Measurements from ENCODE around the gene ZFHX3. TPM values are rescaled to one million over a fixed set of nuclear protein-coding genes. Genes with fewer than 3 reads are reported as not detected.

ZFHX3 gene
- total and polyA plus RNA-seq, 2 donors (not counting 1 experiment from before 2014, with no cell fraction given): 0.54 to 6.6 TPM

- Histone ChIP-seq H3K36me3 (replicated peaks in 1 of 2; ENCODE audit: control extremely low read depth in 1 of 2, control insufficient read depth in 1 of 2, extremely low read depth in 1 of 2, insufficient read depth in 2 of 2, low read length in 1 of 2) (no peaks in the 10 kb centered on the region), H3K9me3 (ENCODE audit: control extremely low read depth in 1 of 3, control insufficient read depth in 2 of 3, insufficient read depth in 1 of 3, low read length in 2 of 3) (no peaks in the 10 kb centered on the region), H3K79me2 (ENCODE audit: control insufficient read depth, insufficient read depth, low read length) (no peaks in the 10 kb centered on the region), H2AFZ (ENCODE audit: insufficient read depth, low read depth, low read length, poor library complexity, severe bottlenecking) (no peak overlapping the region), H3K27ac (ENCODE audit: low read length in 2 of 2) (no peak overlapping the region), H3K27me3 (replicated peaks in 1 of 4; ENCODE audit: control extremely low read depth in 1 of 4, control insufficient read depth in 3 of 4, insufficient read depth in 4 of 4, low read length in 3 of 4) (no peaks in the 10 kb centered on the region), H3K4me1 (ENCODE audit: control insufficient read depth in 2 of 2, insufficient read depth in 2 of 2, low read length in 2 of 2) (peaks cover 10% of the 10 kb centered on the region in 2 donors), H4K20me1 (ENCODE audit: control insufficient read depth, insufficient read depth, low read length, poor library complexity, severe bottlenecking) (no peaks in the 10 kb centered on the region), H3K4me2 (replicated peaks; ENCODE audit: low read depth, low read length, poor library complexity, severe bottlenecking) (no peak overlapping the region), H3K4me3 (ENCODE audit: control extremely low read depth in 1 of 5, extremely low read depth in 1 of 5, insufficient read depth in 1 of 5, low read depth in 2 of 5, low read length in 4 of 5) (no peak overlapping the region), H3K9ac (ENCODE audit: low read length) (no peak overlapping the region)
- Mint-ChIP-seq H3K9me3 (ENCODE audit: insufficient read depth) (no peaks in the 10 kb centered on the region), H3K4me1 (peaks cover 14% of the 10 kb centered on the region), H3K4me3 (no peak overlapping the region), H3K27me3 (no peaks in the 10 kb centered on the region), H3K27ac (no peak overlapping the region)
- WGBS (ENCODE audit: insufficient coverage): 93% methylated on average over 11 of the region's 14 CpGs
- ChIA-PET POLR2A (no interaction called here), CTCF (interaction anchor here (2.4 kb wide), 1 partner anchor 25 kb away, joined by 11 read pairs; no protein-coding TSS in a partner anchor)
- ATAC-seq (ENCODE audit: low read depth) (no peak), DNase-seq (no peak)
- intact Hi-C loops (cut with micrococcal nuclease): no loop called here
- TF ChIP-seq EZH2 (IDR thresholded peaks at IDR 0.05; ENCODE audit: borderline replicate concordance, insufficient read depth, low read depth, low read length, poor library complexity, severe bottlenecking) (no peak), CTCF (IDR thresholded peaks at IDR 0.05) (no peak)
These were observed 189.9 kb downstream of the ZFHX3 start for GRCh38 chr16:72857834-72858664.

DNA sequence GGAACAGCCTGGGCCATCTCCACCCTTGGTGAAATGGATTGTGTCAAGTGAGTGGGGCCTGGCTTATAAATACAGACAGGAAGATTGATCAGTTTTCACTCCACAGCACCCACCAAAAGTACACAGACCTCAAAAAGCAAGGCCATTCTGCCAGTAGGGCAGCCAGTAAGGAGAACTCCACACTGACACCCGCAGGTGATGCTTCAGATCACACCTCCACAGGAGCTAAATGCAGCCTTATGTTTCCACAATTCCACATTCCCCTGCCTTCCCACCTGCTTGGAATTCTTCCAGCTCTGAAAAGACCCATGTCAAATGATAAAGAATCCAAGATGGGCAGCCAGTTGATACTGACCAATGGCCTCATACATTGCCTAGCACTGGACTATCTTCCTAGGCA lies 191.1 kb downstream of the ZFHX3 start:
- 71% methylated on average over 1 of the region's 1 CpG for WGBS (ENCODE audit: insufficient coverage)
- peaks cover 10% of the 10 kb centered on the region in 2 donors for H3K4me1 ChIP-seq (ENCODE audit: control insufficient read depth in 2 of 2, insufficient read depth in 2 of 2, low read length in 2 of 2)
- Mint-ChIP-seq H3K9me3 (ENCODE audit: insufficient read depth) (no peaks in the 10 kb centered on the region), H3K27me3 (no peaks in the 10 kb centered on the region), H3K4me3 (no peak overlapping the region), H3K27ac (no peak overlapping the region), H3K4me1 (peaks cover 14% of the 10 kb centered on the region)
- no peak overlapping the region for H3K9ac ChIP-seq (ENCODE audit: low read length)
- H3K79me2 ChIP-seq (ENCODE audit: control insufficient read depth, insufficient read depth, low read length): no peaks in the 10 kb centered on the region
- no peak overlapping the region for H3K4me3 ChIP-seq (ENCODE audit: control extremely low read depth in 1 of 5, extremely low read depth in 1 of 5, insufficient read depth in 1 of 5, low read depth in 2 of 5, low read length in 4 of 5)
- H3K4me2 ChIP-seq (replicated peaks; ENCODE audit: low read depth, low read length, poor library complexity, severe bottlenecking): no peak overlapping the region
- intact Hi-C loops (cut with micrococcal nuclease): no loop called here
- ChIA-PET CTCF (interaction anchor here (1.1 to 2.4 kb wide), 2 partner anchors 24 to 354 kb away, joined by 5 to 11 read pairs; no protein-coding TSS in a partner anchor), POLR2A (no interaction called here)
- ATAC-seq (ENCODE audit: low read depth): no peak
- H3K9me3 ChIP-seq (ENCODE audit: control extremely low read depth in 1 of 3, control insufficient read depth in 2 of 3, insufficient read depth in 1 of 3, low read length in 2 of 3): no peaks in the 10 kb centered on the region
- H3K27ac ChIP-seq (ENCODE audit: low read length in 2 of 2): no peak overlapping the region
- TF ChIP-seq EZH2 (IDR thresholded peaks at IDR 0.05; ENCODE audit: borderline replicate concordance, insufficient read depth, low read depth, low read length, poor library complexity, severe bottlenecking): no peak
- no peak for TF ChIP-seq CTCF (IDR thresholded peaks at IDR 0.05)
- no peaks in the 10 kb centered on the region for H4K20me1 ChIP-seq (ENCODE audit: control insufficient read depth, insufficient read depth, low read length, poor library complexity, severe bottlenecking)
- H3K36me3 ChIP-seq (replicated peaks in 1 of 2; ENCODE audit: control extremely low read depth in 1 of 2, control insufficient read depth in 1 of 2, extremely low read depth in 1 of 2, insufficient read depth in 2 of 2, low read length in 1 of 2): no peaks in the 10 kb centered on the region
- DNase-seq: no peak
- no peak overlapping the region for H2AFZ ChIP-seq (ENCODE audit: insufficient read depth, low read depth, low read length, poor library complexity, severe bottlenecking)
- no peaks in the 10 kb centered on the region for H3K27me3 ChIP-seq (replicated peaks in 1 of 4; ENCODE audit: control extremely low read depth in 1 of 4, control insufficient read depth in 3 of 4, insufficient read depth in 4 of 4, low read length in 3 of 4)

Data from B cell (primary cell).